SK-N-SH treated with all-trans-retinoic acid at 6 μM for 48 hours (cell line): ENCODE measurements around the gene KLHDC10.

Source experiments
- ISL1 ChIP-seq: fragments of 250-450 bp; sonication (Bioruptor Pico); IDR thresholded peaks from 2 replicates; pipeline ENCODE4 v2.1.2; 2022; ENCODE audit warnings: mild to moderate bottlenecking, moderate library complexity
- PATZ1 ChIP-seq: fragments of 250-450 bp; sonication (Bioruptor Pico); IDR thresholded peaks from 2 replicates; pipeline ENCODE4 v1.8.0; 2020; ENCODE audit warnings: mild to moderate bottlenecking, moderate library complexity, borderline replicate concordance
- PPARA ChIP-seq: fragments of 250-450 bp; sonication (Bioruptor Pico); IDR thresholded peaks from 2 replicates; pipeline ENCODE4 v1.5.0; 2020; ENCODE audit warnings: mild to moderate bottlenecking, borderline replicate concordance
- ZFP3 ChIP-seq: fragments of 250-450 bp; sonication (Bioruptor Pico); IDR thresholded peaks from 2 replicates; pipeline ENCODE4 v1.5.0; 2020; ENCODE audit warnings: mild to moderate bottlenecking, moderate library complexity
- ZNF70 ChIP-seq: fragments of 450-650 bp; formaldehyde crosslinking; IDR thresholded peaks from 2 replicates; pipeline ENCODE4 v1.5.0; 2020; ENCODE audit warnings: mild to moderate bottlenecking, moderate library complexity
- TF ChIP-seq, protein P1 (sequence below): fragments of 250-450 bp; sonication (Bioruptor Pico); IDR thresholded peaks from 2 replicates; pipeline ENCODE4 v1.5.1; 2020; ENCODE audit warnings: low read depth, mild to moderate bottlenecking, moderate library complexity
- TF ChIP-seq, protein P2 (sequence below): fragments of 250-450 bp; sonication (Bioruptor Pico); IDR thresholded peaks from 2 replicates; pipeline ENCODE4 v1.5.1; 2021; ENCODE audit warnings: mild to moderate bottlenecking, moderate library complexity

DNA sequence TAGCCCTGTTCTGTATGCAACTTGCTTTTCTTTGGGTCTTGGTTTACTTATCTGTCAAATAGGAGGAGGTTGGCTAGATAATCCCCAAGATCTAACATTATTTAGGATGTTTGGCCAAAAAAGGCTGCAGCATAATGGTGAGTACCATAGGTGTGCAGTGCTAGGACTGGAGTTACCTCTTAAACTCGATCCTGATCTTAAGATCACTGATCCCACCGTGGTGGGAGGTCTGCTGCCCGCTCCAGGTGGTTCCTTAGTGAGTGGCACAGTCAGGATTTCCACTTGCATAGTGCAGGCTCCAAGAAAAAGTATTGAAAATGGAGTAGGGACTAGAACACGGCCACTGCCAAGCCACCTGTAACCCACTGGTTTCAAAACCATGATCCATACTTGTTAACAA lies 66.9 kb downstream of the KLHDC10 start:
- TF ChIP-seq ZFP3 (no peak), ZNF70 (no peak), PATZ1 (no peak), ISL1 (no peak), PPARA (CRISPR knock-in tag) (no peak)
- TF ChIP-seq, protein P1, sequence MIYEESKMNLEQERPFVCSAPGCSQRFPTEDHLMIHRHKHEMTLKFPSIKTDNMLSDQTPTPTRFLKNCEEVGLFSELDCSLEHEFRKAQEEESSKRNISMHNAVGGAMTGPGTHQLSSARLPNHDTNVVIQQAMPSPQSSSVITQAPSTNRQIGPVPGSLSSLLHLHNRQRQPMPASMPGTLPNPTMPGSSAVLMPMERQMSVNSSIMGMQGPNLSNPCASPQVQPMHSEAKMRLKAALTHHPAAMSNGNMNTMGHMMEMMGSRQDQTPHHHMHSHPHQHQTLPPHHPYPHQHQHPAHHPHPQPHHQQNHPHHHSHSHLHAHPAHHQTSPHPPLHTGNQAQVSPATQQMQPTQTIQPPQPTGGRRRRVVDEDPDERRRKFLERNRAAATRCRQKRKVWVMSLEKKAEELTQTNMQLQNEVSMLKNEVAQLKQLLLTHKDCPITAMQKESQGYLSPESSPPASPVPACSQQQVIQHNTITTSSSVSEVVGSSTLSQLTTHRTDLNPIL (CRISPR knock-in tag), result no peak
- TF ChIP-seq, protein P2, sequence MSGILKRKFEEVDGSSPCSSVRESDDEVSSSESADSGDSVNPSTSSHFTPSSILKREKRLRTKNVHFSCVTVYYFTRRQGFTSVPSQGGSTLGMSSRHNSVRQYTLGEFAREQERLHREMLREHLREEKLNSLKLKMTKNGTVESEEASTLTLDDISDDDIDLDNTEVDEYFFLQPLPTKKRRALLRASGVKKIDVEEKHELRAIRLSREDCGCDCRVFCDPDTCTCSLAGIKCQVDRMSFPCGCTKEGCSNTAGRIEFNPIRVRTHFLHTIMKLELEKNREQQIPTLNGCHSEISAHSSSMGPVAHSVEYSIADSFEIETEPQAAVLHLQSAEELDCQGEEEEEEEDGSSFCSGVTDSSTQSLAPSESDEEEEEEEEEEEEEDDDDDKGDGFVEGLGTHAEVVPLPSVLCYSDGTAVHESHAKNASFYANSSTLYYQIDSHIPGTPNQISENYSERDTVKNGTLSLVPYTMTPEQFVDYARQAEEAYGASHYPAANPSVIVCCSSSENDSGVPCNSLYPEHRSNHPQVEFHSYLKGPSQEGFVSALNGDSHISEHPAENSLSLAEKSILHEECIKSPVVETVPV, result no peak
